Stomach smooth muscle (tissue), 2 donors: ENCODE measurements around the gene EIF3F.

Source experiments
- H3K27ac ChIP-seq: one replicate; pipeline ENCODE4 v1.7.0; 2013; ENCODE audit warnings: mild to moderate bottlenecking, low read length, inconsistent platforms
- H3K27me3 ChIP-seq, 2 donors: one replicate each; pipeline ENCODE4 v1.7.0; 2013; ENCODE audit warnings: low read length in 2 of 2; ENCODE audit not compliant: insufficient read depth in 2 of 2, control insufficient read depth in 1 of 2
- H3K36me3 ChIP-seq, 2 donors: one replicate each; pipeline ENCODE4 v1.7.0; 2013; ENCODE audit warnings: low read length in 2 of 2; ENCODE audit not compliant: control insufficient read depth in 2 of 2, insufficient read depth in 2 of 2
- H3K4me1 ChIP-seq: one replicate; pipeline ENCODE4 v1.7.0; 2013; ENCODE audit warnings: low read length; ENCODE audit not compliant: control insufficient read depth, insufficient read depth
- H3K4me3 ChIP-seq, 2 donors: one replicate each; pipeline ENCODE4 v1.7.0; 2013; ENCODE audit warnings: low read length in 2 of 2
- H3K9ac ChIP-seq, 2 donors: one replicate each; pipeline ENCODE4 v1.7.0; 2013; ENCODE audit warnings: low read length in 2 of 2, mild to moderate bottlenecking in 1 of 2
- H3K9me3 ChIP-seq, 2 donors: one replicate each; pipeline ENCODE4 v1.7.0; 2013; ENCODE audit warnings: low read length in 2 of 2; ENCODE audit not compliant: control insufficient read depth in 2 of 2
- donor health status: healthy.
- donor health status: Pancreatic carcinoma.

The EIF3F gene

GRCh38 chr11:8033305-8034105, 46.4 kb downstream of the EIF3F start:
- H3K36me3 ChIP-seq: no peaks in the 10 kb centered on the region
- H3K4me1 ChIP-seq: peaks cover 12% of the 10 kb centered on the region
- no peak overlapping the region for H3K27ac ChIP-seq
- no peaks in the 10 kb centered on the region for H3K27me3 ChIP-seq
- H3K9ac ChIP-seq: peak overlapping the region in 1 of 2 donors; percentile 31
- H3K4me3 ChIP-seq: no peak overlapping the region
- H3K9me3 ChIP-seq: no peaks in the 10 kb centered on the region

- H3K27me3 ChIP-seq: no peaks in the 10 kb centered on the region
- H3K4me3 ChIP-seq: no peak overlapping the region
- H3K9ac ChIP-seq: no peak overlapping the region
- H3K4me1 ChIP-seq: peaks cover 12% of the 10 kb centered on the region
- no peaks in the 10 kb centered on the region for H3K9me3 ChIP-seq
- no peaks in the 10 kb centered on the region for H3K36me3 ChIP-seq
- no peak overlapping the region for H3K27ac ChIP-seq
These were observed 47.0 kb downstream of the EIF3F start for GRCh38 chr11:8034106-8034585.

- Histone ChIP-seq H3K4me1 (peaks cover 11% of the 10 kb centered on the region), H3K9me3 (no peaks in the 10 kb centered on the region), H3K4me3 (no peak overlapping the region), H3K9ac (no peak overlapping the region), H3K27me3 (no peaks in the 10 kb centered on the region), H3K36me3 (no peaks in the 10 kb centered on the region), H3K27ac (no peak overlapping the region)
These were observed 47.6 kb downstream of the EIF3F start for GRCh38 chr11:8034604-8035190.

- Histone ChIP-seq H3K9ac (no peak overlapping the region), H3K4me1 (peaks cover 7% of the 10 kb centered on the region), H3K27ac (no peak overlapping the region), H3K27me3 (no peaks in the 10 kb centered on the region), H3K36me3 (no peaks in the 10 kb centered on the region), H3K4me3 (no peak overlapping the region), H3K9me3 (no peaks in the 10 kb centered on the region)
These were observed 48.2 kb downstream of the EIF3F start for GRCh38 chr11:8035200-8035855.

- H3K4me1 ChIP-seq: peaks cover 7% of the 10 kb centered on the region
- H3K9ac ChIP-seq: no peak overlapping the region
- no peak overlapping the region for H3K27ac ChIP-seq
- no peak overlapping the region for H3K4me3 ChIP-seq
- no peaks in the 10 kb centered on the region for H3K27me3 ChIP-seq
- H3K36me3 ChIP-seq: no peaks in the 10 kb centered on the region
- no peaks in the 10 kb centered on the region for H3K9me3 ChIP-seq
These were observed 49.1 kb downstream of the EIF3F start for GRCh38 chr11:8036002-8036802.

- Histone ChIP-seq H3K4me3 (no peak overlapping the region), H3K27me3 (no peaks in the 10 kb centered on the region), H3K9me3 (no peaks in the 10 kb centered on the region), H3K9ac (no peak overlapping the region), H3K27ac (no peak overlapping the region), H3K4me1 (peaks cover 7% of the 10 kb centered on the region), H3K36me3 (no peaks in the 10 kb centered on the region)
These were observed 49.8 kb downstream of the EIF3F start for GRCh38 chr11:8036986-8037385.

- Histone ChIP-seq H3K27me3 (no peaks in the 10 kb centered on the region), H3K27ac (no peak overlapping the region), H3K9ac (no peak overlapping the region), H3K4me1 (peaks cover 2% of the 10 kb centered on the region), H3K9me3 (no peaks in the 10 kb centered on the region), H3K4me3 (no peak overlapping the region), H3K36me3 (no peaks in the 10 kb centered on the region)
These were observed 51.3 kb downstream of the EIF3F start for GRCh38 chr11:8038393-8038792.

- Histone ChIP-seq H3K27me3 (no peaks in the 10 kb centered on the region), H3K4me3 (no peak overlapping the region), H3K9ac (no peak overlapping the region), H3K27ac (no peak overlapping the region), H3K36me3 (no peaks in the 10 kb centered on the region), H3K9me3 (no peaks in the 10 kb centered on the region), H3K4me1 (no peaks in the 10 kb centered on the region)
These were observed 51.8 kb downstream of the EIF3F start for GRCh38 chr11:8038811-8039529.

- Histone ChIP-seq H3K36me3 (no peaks in the 10 kb centered on the region), H3K27ac (no peak overlapping the region), H3K9me3 (no peaks in the 10 kb centered on the region), H3K4me1 (no peaks in the 10 kb centered on the region), H3K4me3 (no peak overlapping the region), H3K9ac (no peak overlapping the region), H3K27me3 (no peaks in the 10 kb centered on the region)
These were observed 52.6 kb downstream of the EIF3F start for GRCh38 chr11:8039530-8040260.
